ENCODE results near the gene ZNF468. TPM values are rescaled to one million over a fixed set of nuclear protein-coding genes. Genes with fewer than 3 reads are reported as not detected.

ZNF468 gene
- total RNA-seq, 1 experiment from 2014 or later = 14.4 TPM

DNA sequence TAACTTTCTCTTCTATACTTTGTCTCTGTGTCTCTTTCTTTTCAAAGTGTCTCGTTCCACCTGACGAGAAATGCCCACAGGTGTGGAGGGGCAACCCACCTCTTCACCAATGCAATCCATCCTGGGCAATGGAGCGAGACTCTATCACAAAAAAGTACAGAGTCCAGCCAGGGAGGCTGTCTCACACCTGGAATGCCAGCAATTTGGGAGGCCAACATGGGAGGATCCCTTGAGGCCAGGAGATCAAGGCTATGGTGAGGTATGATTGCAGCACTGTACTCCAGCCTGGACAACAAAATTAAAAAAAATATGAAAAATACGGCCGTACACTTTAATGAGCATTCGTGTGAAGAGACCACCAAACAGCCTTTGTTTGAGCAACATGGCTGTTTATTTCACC is 68.0 kb downstream of the ZNF468 start:
- TF ChIP-seq CTCF (conservative IDR thresholded peaks at IDR 0.05; ENCODE audit: low read depth, low read length) (no peak), EZH2 (IDR thresholded peaks at IDR 0.05; ENCODE audit: borderline replicate concordance, low read depth, low read length, poor library complexity, severe bottlenecking) (no peak)
- H3K27ac ChIP-seq (ENCODE audit: low read depth, low read length, poor library complexity, severe bottlenecking) = no peak overlapping the region
- no peak overlapping the region for H3K4me3 ChIP-seq (ENCODE audit: low read depth, low read length, poor library complexity, severe bottlenecking)
- peaks cover 4% of the 10 kb centered on the region for H3K9me3 ChIP-seq (ENCODE audit: low read depth, low read length, poor library complexity, severe bottlenecking)
- no peaks in the 10 kb centered on the region for H3K4me1 ChIP-seq (ENCODE audit: insufficient read depth, low read length, poor library complexity, severe bottlenecking)
- no peaks in the 10 kb centered on the region for H3K36me3 ChIP-seq (ENCODE audit: insufficient read depth, low read length, poor library complexity, severe bottlenecking)
- ChIA-PET POLR2A (ENCODE audit: low non-redundant PET) (no interaction called here), CTCF (no interaction called here)
- H3K27me3 ChIP-seq (replicated peaks; ENCODE audit: insufficient read depth, low read depth, low read length, poor library complexity) = no peaks in the 10 kb centered on the region
- BruUV-seq (replicated peaks) = no TSS peak
- no peak for DNase-seq (ENCODE audit: low spot score)
- intact Hi-C loops (cut with micrococcal nuclease; ENCODE audit: unreplicated experiment) = no loop called here

Other genes with a start within 250 kb of the ZNF468 start
- 23.0 and 23.7 TPM in 2 replicates for gene ZNF83, start 219.3 kb downstream of the ZNF468 start, total RNA-seq (2021)
- 16.7 and 21.7 TPM in 2 replicates for gene ZNF611, start 122.6 kb downstream of the ZNF468 start, total RNA-seq (2021)
- gene ZNF600, start 70.8 kb downstream of the ZNF468 start, total RNA-seq (2021) = 1.5 and 1.8 TPM in 2 replicates
- 10.1 and 10.9 TPM in 2 replicates for gene ZNF28, start 36.0 kb downstream of the ZNF468 start, total RNA-seq (2021)
- gene ZNF320, start 40.0 kb upstream of the ZNF468 start, total RNA-seq (2021) = 9.2 and 12.2 TPM in 2 replicates
- 3.4 and 4.6 TPM in 2 replicates for gene ZNF888, start 65.8 kb upstream of the ZNF468 start, total RNA-seq (2021)
- 6.4 and 6.6 TPM in 2 replicates for gene ZNF816, start 105.3 kb upstream of the ZNF468 start, total RNA-seq (2021)
- not detected in 2 replicates for gene ERVV-1, start 156.3 kb upstream of the ZNF468 start, total RNA-seq (2021)
- gene ERVV-2, start 187.1 kb upstream of the ZNF468 start, total RNA-seq (2021) = not detected in 2 replicates
- gene ZNF160, start 245.8 kb upstream of the ZNF468 start, total RNA-seq (2021) = 17.4 and 19.3 TPM in 2 replicates